HCT116 (cell line): Measurements from ENCODE around the gene HMGN2. TPM values are rescaled to one million over a fixed set of nuclear protein-coding genes. Genes with fewer than 3 reads are reported as not detected.

Experiments used
- ATAC-seq: fragments of 200-7000 bp; cut with Tn5 transposase; 2 replicates; pipeline ENCODE4 v1.9.1; 2020; ENCODE audit warnings: mild to moderate bottlenecking, moderate library complexity
- BruUV-seq: library from RNA; stranded (reverse); fragments of 400-500 nt; replicated peaks from 2 replicates; lab custom pipeline; 2021; lab: Mats Ljungman, UMichigan
- CTCF ChIA-PET: fragments of 300-600 bp; sonication (Branson Sonifier 250); formaldehyde crosslinking; loops from one replicate; lab custom pipeline; 2021; ENCODE audit warnings: antibody characterized with exemption; lab: Charles Lee
- POLR2A ChIA-PET: fragments of 300-600, 350-600 bp; sonication (Branson Sonifier 250); formaldehyde crosslinking; loops from one replicate; lab custom pipeline; 2021; ENCODE audit warnings: antibody characterized with exemption; lab: Charles Lee
- RAD21 ChIA-PET, 2 experiments: fragments of 300-600 bp; sonication (Branson Sonifier 250); formaldehyde crosslinking; loops; one replicate each; lab custom pipeline; 2023; ENCODE audit warnings: low total read pairs in 2 of 2; ENCODE audit not compliant: uncharacterized antibody in 2 of 2, unreplicated experiment in 2 of 2, low non-redundant PET in 1 of 2; lab: Charles Lee
- DNase-seq: peaks from one replicate; pipeline ENCODE4 v3.0.0-alpha.2; 2010; ENCODE audit warnings: low read depth, low spot score
- H2AFZ ChIP-seq: fragments of 200-600 bp; shearing (Covaris generic), sonication (generic); 2 replicates; pipeline ENCODE4 v1.6.1; 2017; ENCODE audit warnings: low read depth, mixed run types, mixed read lengths, antibody characterized with exemption, low read length; ENCODE audit not compliant: poor library complexity, severe bottlenecking
- H3K27ac ChIP-seq: 2 replicates; pipeline ENCODE4 v1.5.1; 2012; ENCODE audit warnings: low read depth, low read length
- H3K27me3 ChIP-seq: fragments of 200-600 bp; sonication (generic); 2 replicates; pipeline ENCODE4 v1.6.1; 2016; ENCODE audit warnings: mixed run types, low read length, mixed read lengths; ENCODE audit not compliant: insufficient read depth
- H3K36me3 ChIP-seq, 2 experiments: fragments of 200-500 bp in 1 of 2; fragments of 200-600 bp in 1 of 2; sonication (Bioruptor generic) in 1 of 2; sonication (generic) in 1 of 2; 2 replicates each; pipeline versions ENCODE4 v1.5.1 to v1.6.1; 2014 to 2016; ENCODE audit warnings: low read length in 2 of 2, inconsistent platforms in 1 of 2, mixed read lengths in 1 of 2, mixed run types in 1 of 2; ENCODE audit not compliant: insufficient read depth in 2 of 2, control insufficient read depth in 1 of 2
- H3K4me1 ChIP-seq, 2 experiments: fragments of 200-600 bp in 1 of 2; sonication (generic) in 1 of 2; 2 replicates each; pipeline versions ENCODE4 v1.5.1 to v1.6.1; 2012 to 2017; ENCODE audit warnings: low read length in 2 of 2, inconsistent platforms in 1 of 2, mild to moderate bottlenecking in 1 of 2, mixed read lengths in 1 of 2, mixed run types in 1 of 2, moderate library complexity in 1 of 2; ENCODE audit not compliant: insufficient read depth in 2 of 2, control insufficient read depth in 1 of 2
- H3K4me2 ChIP-seq: fragments of 200-600 bp; sonication (generic); 2 replicates; pipeline ENCODE4 v1.6.1; 2017; ENCODE audit warnings: mixed run types, low read length, mixed read lengths
- H3K4me3 ChIP-seq, 2 experiments: fragments of 200-600 bp in 1 of 2; sonication (generic) in 1 of 2; replicated peaks in 1 of 2; 2 replicates each; pipeline ENCODE4 v1.5.1; 2011 to 2016; ENCODE audit warnings: low read length in 2 of 2, control low read depth in 1 of 2, low read depth in 1 of 2, mild to moderate bottlenecking in 1 of 2, mixed read lengths in 1 of 2, mixed run types in 1 of 2
- H3K79me2 ChIP-seq: fragments of 200-600 bp; sonication (generic); 2 replicates; pipeline ENCODE4 v1.6.1; 2017; ENCODE audit warnings: mild to moderate bottlenecking, mixed run types, low read length, moderate library complexity, mixed read lengths; ENCODE audit not compliant: insufficient read depth
- H3K9ac ChIP-seq: fragments of 200-600 bp; sonication (generic); 2 replicates; pipeline ENCODE4 v1.6.1; 2016; ENCODE audit warnings: low read length, mixed read lengths
- H3K9me2 ChIP-seq: fragments of 200-600 bp; sonication (generic), shearing (Covaris generic); 2 replicates; pipeline ENCODE4 v1.6.1; 2017; ENCODE audit warnings: mixed run types, mild to moderate bottlenecking, moderate library complexity; ENCODE audit not compliant: insufficient read depth
- H3K9me3 ChIP-seq, 2 experiments: fragments of 200-500 bp in 1 of 2; fragments of 200-600 bp in 1 of 2; sonication (Bioruptor generic) in 1 of 2; sonication (generic) in 1 of 2; 2 replicates each; pipeline ENCODE4 v1.6.1; 2014 to 2017; ENCODE audit warnings: low read length in 2 of 2, mixed read lengths in 2 of 2, inconsistent platforms in 1 of 2, low read depth in 1 of 2, mild to moderate bottlenecking in 1 of 2, mixed run types in 1 of 2, moderate library complexity in 1 of 2; ENCODE audit not compliant: control insufficient read depth in 1 of 2, insufficient read depth in 1 of 2
- H4K20me1 ChIP-seq: fragments of 200-600 bp; sonication (generic), shearing (Covaris generic); 2 replicates; pipeline ENCODE4 v1.6.1; 2017; ENCODE audit warnings: mixed run types, mild to moderate bottlenecking, moderate library complexity; ENCODE audit not compliant: insufficient read depth
- EGR1 ChIP-seq: IDR thresholded peaks from 2 replicates; pipeline ENCODE4 v1.6.1; 2012; ENCODE audit warnings: low read depth
- ELF1 ChIP-seq: IDR thresholded peaks from 2 replicates; pipeline ENCODE4 v1.6.1; 2012; ENCODE audit warnings: low read depth, borderline replicate concordance
- EZH2 ChIP-seq: fragments of 200-600 bp; sonication (generic); IDR thresholded peaks from 2 replicates; pipeline ENCODE4 v1.6.1; 2017; ENCODE audit warnings: antibody characterized with exemption, mixed run types
- EZH2phosphoT487 ChIP-seq: fragments of 200-600 bp; IDR thresholded peaks from 2 replicates; pipeline ENCODE4 v1.6.1; 2018; ENCODE audit warnings: antibody characterized with exemption, borderline replicate concordance
- FOSL1 ChIP-seq: IDR thresholded peaks from 2 replicates; pipeline ENCODE4 v1.6.1; 2012; ENCODE audit warnings: low read depth
- JUND ChIP-seq: IDR thresholded peaks from 2 replicates; pipeline ENCODE4 v1.6.1; 2012
- POLR2AphosphoS5 ChIP-seq: IDR thresholded peaks from 2 replicates; pipeline ENCODE4 v1.6.1; 2011; ENCODE audit warnings: mild to moderate bottlenecking, low read depth, low read length, moderate library complexity
- RAD21 ChIP-seq: IDR thresholded peaks from 2 replicates; pipeline ENCODE4 v1.6.1; 2012; ENCODE audit warnings: low read depth, mild to moderate bottlenecking
- SIN3A ChIP-seq: IDR thresholded peaks from 2 replicates; pipeline ENCODE4 v1.6.1; 2012; ENCODE audit warnings: low read depth
- SP1 ChIP-seq: IDR thresholded peaks from 2 replicates; pipeline ENCODE4 v1.6.1; 2012; ENCODE audit warnings: low read depth
- TCF7L2 ChIP-seq: IDR thresholded peaks from 2 replicates; pipeline ENCODE4 v1.7.0; 2011; ENCODE audit warnings: borderline replicate concordance, inconsistent platforms; ENCODE audit not compliant: insufficient read depth, insufficient read length; ENCODE audit errors: extremely low read depth
- YY1 ChIP-seq: IDR thresholded peaks from 2 replicates; pipeline ENCODE4 v1.6.1; 2011; ENCODE audit warnings: low read length, low read depth, moderate library complexity, mild to moderate bottlenecking; ENCODE audit not compliant: insufficient replicate concordance; ENCODE audit errors: extremely low read depth
- ZFX ChIP-seq: fragments of 450-650 bp; IDR thresholded peaks from 2 replicates; pipeline ENCODE4 v1.6.1; 2017
- intact Hi-C: fragments of 100-400 bp; cut with micrococcal nuclease; formaldehyde crosslinking; loops from 2 replicates; pipeline ENCODE4 v1.10.0; 2022
- total RNA-seq: library from RNA; stranded (reverse); gene quantifications from one replicate; pipeline ENCODE4 v1.2.1, GENCODE V29; 2021; ENCODE audit not compliant: unreplicated experiment
- TF ChIP-seq, protein P1 (sequence below), 3 experiments: fragments of 200-600 bp in 1 of 3; sonication (generic) in 1 of 3; IDR thresholded peaks in 2 of 3; conservative IDR thresholded peaks in 1 of 3; 2 replicates each; pipeline ENCODE4 v1.5.1; 2012 to 2017; ENCODE audit warnings: low read depth in 2 of 3, low read length in 2 of 3, antibody characterized with exemption in 1 of 3, borderline replicate concordance in 1 of 3, control low read depth in 1 of 3, mild to moderate bottlenecking in 1 of 3, mixed read lengths in 1 of 3, mixed run types in 1 of 3, moderate library complexity in 1 of 3; ENCODE audit not compliant: insufficient read depth in 1 of 3
- TF ChIP-seq, protein P2 (sequence below): IDR thresholded peaks from 2 replicates; pipeline ENCODE4 v1.6.1; 2012; ENCODE audit warnings: low read depth
- TF ChIP-seq, protein P3 (sequence below): IDR thresholded peaks from 2 replicates; pipeline ENCODE4 v1.6.1; 2012

Gene HMGN2
- total RNA-seq, 1 experiment from 2014 or later: 483 TPM

- TF ChIP-seq, protein P1, sequence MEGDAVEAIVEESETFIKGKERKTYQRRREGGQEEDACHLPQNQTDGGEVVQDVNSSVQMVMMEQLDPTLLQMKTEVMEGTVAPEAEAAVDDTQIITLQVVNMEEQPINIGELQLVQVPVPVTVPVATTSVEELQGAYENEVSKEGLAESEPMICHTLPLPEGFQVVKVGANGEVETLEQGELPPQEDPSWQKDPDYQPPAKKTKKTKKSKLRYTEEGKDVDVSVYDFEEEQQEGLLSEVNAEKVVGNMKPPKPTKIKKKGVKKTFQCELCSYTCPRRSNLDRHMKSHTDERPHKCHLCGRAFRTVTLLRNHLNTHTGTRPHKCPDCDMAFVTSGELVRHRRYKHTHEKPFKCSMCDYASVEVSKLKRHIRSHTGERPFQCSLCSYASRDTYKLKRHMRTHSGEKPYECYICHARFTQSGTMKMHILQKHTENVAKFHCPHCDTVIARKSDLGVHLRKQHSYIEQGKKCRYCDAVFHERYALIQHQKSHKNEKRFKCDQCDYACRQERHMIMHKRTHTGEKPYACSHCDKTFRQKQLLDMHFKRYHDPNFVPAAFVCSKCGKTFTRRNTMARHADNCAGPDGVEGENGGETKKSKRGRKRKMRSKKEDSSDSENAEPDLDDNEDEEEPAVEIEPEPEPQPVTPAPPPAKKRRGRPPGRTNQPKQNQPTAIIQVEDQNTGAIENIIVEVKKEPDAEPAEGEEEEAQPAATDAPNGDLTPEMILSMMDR (IDR thresholded peaks at IDR 0.05 in 2 of 3, conservative IDR thresholded peaks at IDR 0.05 in 1 of 3; ENCODE audit: borderline replicate concordance in 1 of 3, insufficient read depth in 1 of 3, low read depth in 2 of 3, low read length in 2 of 3): no peak
- peak; percentile 34 for TF ChIP-seq TCF7L2
These were observed 933 bp downstream of the HMGN2 start (continued) for GRCh38 chr1:26472901-26473845.

GRCh38 chr1:26474818-26475217 lies 2.6 kb downstream of the HMGN2 start:
- ATAC-seq (no peak), DNase-seq (no peak)
- no peak for TF ChIP-seq POLR2AphosphoS5
- TF ChIP-seq FOSL1: no peak
- TF ChIP-seq, protein P1 (IDR thresholded peaks at IDR 0.05 in 2 of 3, conservative IDR thresholded peaks at IDR 0.05 in 1 of 3; ENCODE audit: borderline replicate concordance in 1 of 3, insufficient read depth in 1 of 3, low read depth in 2 of 3, low read length in 2 of 3): no peak
- TF ChIP-seq ZFX: no peak
- TF ChIP-seq SP1: no peak
- no peak for TF ChIP-seq YY1
- TF ChIP-seq EZH2: no peak
- TF ChIP-seq ELF1: no peak
- TF ChIP-seq EGR1: no peak
- TF ChIP-seq JUND: no peak
- TF ChIP-seq, protein P2, sequence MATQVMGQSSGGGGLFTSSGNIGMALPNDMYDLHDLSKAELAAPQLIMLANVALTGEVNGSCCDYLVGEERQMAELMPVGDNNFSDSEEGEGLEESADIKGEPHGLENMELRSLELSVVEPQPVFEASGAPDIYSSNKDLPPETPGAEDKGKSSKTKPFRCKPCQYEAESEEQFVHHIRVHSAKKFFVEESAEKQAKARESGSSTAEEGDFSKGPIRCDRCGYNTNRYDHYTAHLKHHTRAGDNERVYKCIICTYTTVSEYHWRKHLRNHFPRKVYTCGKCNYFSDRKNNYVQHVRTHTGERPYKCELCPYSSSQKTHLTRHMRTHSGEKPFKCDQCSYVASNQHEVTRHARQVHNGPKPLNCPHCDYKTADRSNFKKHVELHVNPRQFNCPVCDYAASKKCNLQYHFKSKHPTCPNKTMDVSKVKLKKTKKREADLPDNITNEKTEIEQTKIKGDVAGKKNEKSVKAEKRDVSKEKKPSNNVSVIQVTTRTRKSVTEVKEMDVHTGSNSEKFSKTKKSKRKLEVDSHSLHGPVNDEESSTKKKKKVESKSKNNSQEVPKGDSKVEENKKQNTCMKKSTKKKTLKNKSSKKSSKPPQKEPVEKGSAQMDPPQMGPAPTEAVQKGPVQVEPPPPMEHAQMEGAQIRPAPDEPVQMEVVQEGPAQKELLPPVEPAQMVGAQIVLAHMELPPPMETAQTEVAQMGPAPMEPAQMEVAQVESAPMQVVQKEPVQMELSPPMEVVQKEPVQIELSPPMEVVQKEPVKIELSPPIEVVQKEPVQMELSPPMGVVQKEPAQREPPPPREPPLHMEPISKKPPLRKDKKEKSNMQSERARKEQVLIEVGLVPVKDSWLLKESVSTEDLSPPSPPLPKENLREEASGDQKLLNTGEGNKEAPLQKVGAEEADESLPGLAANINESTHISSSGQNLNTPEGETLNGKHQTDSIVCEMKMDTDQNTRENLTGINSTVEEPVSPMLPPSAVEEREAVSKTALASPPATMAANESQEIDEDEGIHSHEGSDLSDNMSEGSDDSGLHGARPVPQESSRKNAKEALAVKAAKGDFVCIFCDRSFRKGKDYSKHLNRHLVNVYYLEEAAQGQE: no peak
- TF ChIP-seq, protein P3, sequence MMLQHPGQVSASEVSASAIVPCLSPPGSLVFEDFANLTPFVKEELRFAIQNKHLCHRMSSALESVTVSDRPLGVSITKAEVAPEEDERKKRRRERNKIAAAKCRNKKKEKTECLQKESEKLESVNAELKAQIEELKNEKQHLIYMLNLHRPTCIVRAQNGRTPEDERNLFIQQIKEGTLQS: no peak
- TF ChIP-seq EZH2phosphoT487: no peak
- TF ChIP-seq SIN3A: no peak
- TF ChIP-seq RAD21: no peak

More at GRCh38 chr1:26474818-26475217, 2.6 kb downstream of the HMGN2 start:
- Histone ChIP-seq H3K9me2 (no peaks in the 10 kb centered on the region), H3K36me3 (peaks cover 25 to 34% of the 10 kb centered on the region in 2 experiments), H3K9ac (no peak overlapping the region), H3K9me3 (no peaks in the 10 kb centered on the region), H3K4me2 (no peak overlapping the region), H3K27ac (no peak overlapping the region), H4K20me1 (peaks cover 20% of the 10 kb centered on the region; the same call in 1 of the 2 replicates), H3K4me1 (peaks cover 13 to 34% of the 10 kb centered on the region in 2 experiments), H3K79me2 (peaks cover 23% of the 10 kb centered on the region), H2AFZ (no peak overlapping the region), H3K4me3 (no peak overlapping the region), H3K27me3 (no peaks in the 10 kb centered on the region)
- ChIA-PET RAD21 (no interaction called here), POLR2A (no interaction called here), CTCF (no interaction called here)
- no TSS peak for BruUV-seq
- intact Hi-C loops: no loop called here
